Mesenchymal stem cell (in vitro differentiated cells and primary cell): ENCODE measurements around the gene ZGRF1. TPM values are rescaled to one million over a fixed set of nuclear protein-coding genes. Genes with fewer than 3 reads are reported as not detected.
"Not testable (repeated sequence)": the region's sequence is repeated elsewhere in the genome, so short reads cannot be mapped to it uniquely, and the experiment has no call there.

ENCODE experiments used
- DNase-seq: peaks from one replicate; pipeline ENCODE4 v3.0.0-alpha.2; 2013
- H2AFZ ChIP-seq: one replicate; pipeline ENCODE4 v1.6.1; 2013; ENCODE audit warnings: low read depth, mild to moderate bottlenecking, control low read depth, inconsistent platforms, low read length, moderate library complexity
- H2AK5ac ChIP-seq: 2 replicates; pipeline ENCODE4 v1.6.1; 2013; ENCODE audit warnings: low read length, moderate library complexity, mild to moderate bottlenecking, inconsistent platforms; ENCODE audit not compliant: severe bottlenecking
- H2BK120ac ChIP-seq: one replicate; pipeline ENCODE4 v1.6.1; 2013; ENCODE audit warnings: low read depth, mild to moderate bottlenecking, inconsistent platforms, low read length, moderate library complexity
- H2BK12ac ChIP-seq, 2 experiments: one replicate each; pipeline ENCODE4 v1.6.1; 2013; ENCODE audit warnings: inconsistent platforms in 2 of 2, low read length in 2 of 2, mild to moderate bottlenecking in 2 of 2, moderate library complexity in 2 of 2, control low read depth in 1 of 2
- H2BK15ac ChIP-seq: one replicate; pipeline ENCODE4 v1.6.1; 2013; ENCODE audit warnings: mild to moderate bottlenecking, low read depth, inconsistent platforms; ENCODE audit not compliant: poor library complexity, severe bottlenecking
- H2BK5ac ChIP-seq: 2 replicates; pipeline ENCODE4 v1.6.1; 2013; ENCODE audit warnings: low read depth, mild to moderate bottlenecking, low read length, control low read depth, inconsistent platforms; ENCODE audit not compliant: poor library complexity, severe bottlenecking
- H3K14ac ChIP-seq, 2 experiments: one replicate each; pipeline ENCODE4 v1.6.1; 2013; ENCODE audit warnings: inconsistent platforms in 2 of 2, low read length in 2 of 2, control low read depth in 1 of 2, mild to moderate bottlenecking in 1 of 2, moderate library complexity in 1 of 2
- H3K18ac ChIP-seq, 2 experiments: one replicate each; pipeline ENCODE4 v1.6.1; 2013; ENCODE audit warnings: inconsistent platforms in 2 of 2, low read length in 2 of 2, control low read depth in 1 of 2, low read depth in 1 of 2, mild to moderate bottlenecking in 1 of 2
- H3K23ac ChIP-seq, 2 experiments: one replicate each; pipeline ENCODE4 v1.6.1; 2013; ENCODE audit warnings: inconsistent platforms in 2 of 2, low read length in 2 of 2, mild to moderate bottlenecking in 2 of 2, moderate library complexity in 2 of 2, control low read depth in 1 of 2
- H3K27ac ChIP-seq: 2 replicates; pipeline ENCODE4 v1.5.1; 2013; ENCODE audit warnings: mild to moderate bottlenecking, moderate library complexity, low read length, control low read depth, inconsistent platforms; ENCODE audit not compliant: poor library complexity, severe bottlenecking
- H3K27me3 ChIP-seq, 2 experiments: 2 replicates each; pipeline versions ENCODE4 v1.6.1 to v1.7.0; 2013; ENCODE audit warnings: low read length in 2 of 2, mild to moderate bottlenecking in 2 of 2, moderate library complexity in 2 of 2, control low read depth in 1 of 2, inconsistent platforms in 1 of 2; ENCODE audit not compliant: control insufficient read depth in 1 of 2, insufficient read depth in 1 of 2
- H3K36me3 ChIP-seq, 2 experiments: 2 replicates each; pipeline versions ENCODE4 v1.6.1 to v1.7.0; 2013; ENCODE audit warnings: low read length in 2 of 2, control low read depth in 1 of 2, inconsistent platforms in 1 of 2, low read depth in 1 of 2, mild to moderate bottlenecking in 1 of 2; ENCODE audit not compliant: insufficient read depth in 2 of 2, control insufficient read depth in 1 of 2
- H3K4ac ChIP-seq, 2 experiments: one replicate each; pipeline ENCODE4 v1.6.1; 2013; ENCODE audit warnings: inconsistent platforms in 2 of 2, low read length in 2 of 2, mild to moderate bottlenecking in 2 of 2, moderate library complexity in 2 of 2, control low read depth in 1 of 2, low read depth in 1 of 2
- H3K4me1 ChIP-seq: 2 replicates; pipeline ENCODE4 v1.6.1; 2013; ENCODE audit warnings: low read depth, low read length, control low read depth; ENCODE audit not compliant: control insufficient read depth, insufficient read depth
- H3K4me2 ChIP-seq: 2 replicates; pipeline ENCODE4 v1.6.1; 2013; ENCODE audit warnings: low read length, mild to moderate bottlenecking, inconsistent platforms; ENCODE audit not compliant: poor library complexity, severe bottlenecking
- H3K4me3 ChIP-seq, 2 experiments: 2 replicates each; pipeline versions ENCODE4 v1.5.1 to v1.7.0; 2013; ENCODE audit warnings: low read length in 2 of 2, mild to moderate bottlenecking in 2 of 2, control low read depth in 1 of 2, low read depth in 1 of 2; ENCODE audit not compliant: insufficient read depth in 1 of 2
- H3K79me1 ChIP-seq: replicated peaks from 2 replicates; pipeline ENCODE4 v1.6.1; 2013; ENCODE audit warnings: mild to moderate bottlenecking, control low read depth, low read length, inconsistent platforms; ENCODE audit not compliant: poor library complexity, severe bottlenecking
- H3K9ac ChIP-seq: 2 replicates; pipeline ENCODE4 v1.7.0; 2013; ENCODE audit warnings: mild to moderate bottlenecking, low read length, moderate library complexity
- H3K9me3 ChIP-seq: 2 replicates; pipeline ENCODE4 v1.7.0; 2013; ENCODE audit warnings: mild to moderate bottlenecking, low read length; ENCODE audit not compliant: control insufficient read depth
- H4K8ac ChIP-seq: one replicate; pipeline ENCODE4 v1.6.1; 2013; ENCODE audit warnings: inconsistent platforms, mild to moderate bottlenecking, low read length, moderate library complexity
- H4K91ac ChIP-seq: one replicate; pipeline ENCODE4 v1.6.1; 2013; ENCODE audit warnings: mild to moderate bottlenecking, low read length, inconsistent platforms
- WGBS: methylation state at CpG from one replicate; pipeline ENCODE4 v1.1.7; 2013; ENCODE audit warnings: mixed read lengths; 5-methylcytosine and 5-hydroxymethylcytosine counted together
- small RNA-seq: library from polyadenylated mRNA; stranded (forward); fragments of <200 nt; extraction: miRNeasy Mini kit (QIAGEN cat#:217004); gene quantifications from one replicate; pipeline ENCODE3, GENCODE V24; 2013; ENCODE audit warnings: low read depth

ZGRF1 gene

DNA sequence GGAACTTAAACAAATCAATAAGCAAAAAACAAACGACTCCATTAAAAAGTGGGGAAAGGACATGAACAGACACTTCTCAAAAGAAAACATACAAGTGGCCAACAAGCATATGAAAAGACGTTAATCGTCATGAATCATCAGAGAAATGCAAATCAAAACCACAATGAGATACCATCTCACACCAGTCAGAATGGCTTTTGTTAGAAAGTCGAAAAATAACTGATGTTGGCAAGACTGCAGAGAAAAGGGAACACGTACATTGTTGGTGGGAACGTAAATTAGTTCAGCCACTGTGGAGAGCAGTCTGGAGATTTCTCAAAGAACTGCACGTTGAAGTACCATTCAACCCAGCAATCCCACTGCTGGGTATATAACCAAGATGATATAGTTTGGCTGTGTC, 144.4 kb downstream of the ZGRF1 start:
- Histone ChIP-seq H3K23ac (no peak overlapping the region), H4K91ac (no peak overlapping the region)

GRCh38 chr4:112490808-112491207, 145.9 kb downstream of the ZGRF1 start:
- not testable (repeated sequence) for H3K27ac ChIP-seq, DNase-seq, H3K9ac ChIP-seq, H3K4me2 ChIP-seq, H2BK12ac ChIP-seq, H2BK5ac ChIP-seq, H2BK120ac ChIP-seq, H2BK15ac ChIP-seq, H3K18ac ChIP-seq, H3K4me3 ChIP-seq, H3K27me3 ChIP-seq, H2AK5ac ChIP-seq, H3K9me3 ChIP-seq, H3K4me1 ChIP-seq, H4K91ac ChIP-seq, H3K36me3 ChIP-seq, H3K79me1 ChIP-seq, H2AFZ ChIP-seq, H3K14ac ChIP-seq, H4K8ac ChIP-seq, H3K23ac ChIP-seq, H3K4ac ChIP-seq
- WGBS: 67% methylated on average over 3 of the region's 3 CpGs

More for the DNA sequence above, 144.4 kb downstream of the ZGRF1 start:
- Histone ChIP-seq H2AFZ (no peak overlapping the region), H2BK12ac (no peak overlapping the region), H2BK120ac (no peak overlapping the region), H3K79me1 (no peaks in the 10 kb centered on the region), H3K9me3 (peaks cover 7% of the 10 kb centered on the region), H3K9ac (no peak overlapping the region), H3K36me3 (no peaks in the 10 kb centered on the region), H3K4ac (no peak overlapping the region), H3K18ac (no peak overlapping the region), H3K4me3 (no peak overlapping the region), H3K27ac (no peak overlapping the region), H2BK5ac (no peak overlapping the region), H2AK5ac (no peak overlapping the region), H3K4me1 (no peaks in the 10 kb centered on the region), H3K4me2 (no peak overlapping the region), H3K27me3 (peaks cover 0 to 3% of the 10 kb centered on the region in 2 experiments), H3K14ac (no peak overlapping the region), H4K8ac (no peak overlapping the region), H2BK15ac (no peak overlapping the region)
- WGBS: 75% methylated on average over 6 of the region's 7 CpGs
- no peak for DNase-seq

Small RNA genes lying within 50 kb of the gene (small RNA-seq; reads per million reads assigned to genes)
- gene MIR302A (69.9 reads per million, percentile 91 among the genes with 10 or more reads in this experiment), gene MIR302C (10.9 reads per million, percentile 80 among the genes with 10 or more reads in this experiment), gene MIR302D (38.3 reads per million, percentile 90 among the genes with 10 or more reads in this experiment), gene MIR367 (not detected)
